GM23248 (cell line): ENCODE measurements around the gene IQGAP2. TPM values are rescaled to one million over a fixed set of nuclear protein-coding genes. Genes with fewer than 3 reads are reported as not detected.

Source experiments
- DNase-seq: peaks from one replicate; pipeline ENCODE4 v3.0.0-alpha.2; 2015
- H2AFZ ChIP-seq: fragments of 200-600 bp; sonication (generic); 2 replicates; pipeline ENCODE4 v1.6.1; 2016; ENCODE audit warnings: antibody characterized with exemption
- H3F3A ChIP-seq: fragments of 200-600 bp; sonication (generic); 2 replicates; pipeline ENCODE4 v1.6.1; 2016; ENCODE audit warnings: mild to moderate bottlenecking, antibody characterized with exemption, mixed run types; ENCODE audit not compliant: insufficient read depth
- H3K27ac ChIP-seq: fragments of 200-600 bp; sonication (generic); 2 replicates; pipeline ENCODE4 v1.5.1; 2016; ENCODE audit warnings: mild to moderate bottlenecking
- H3K27me3 ChIP-seq: fragments of 200-600 bp; sonication (generic); replicated peaks from 2 replicates; pipeline ENCODE4 v1.6.1; 2016; ENCODE audit warnings: mild to moderate bottlenecking; ENCODE audit not compliant: insufficient read depth
- H3K36me3 ChIP-seq: fragments of 200-600 bp; sonication (generic); 2 replicates; pipeline ENCODE4 v1.6.1; 2016; ENCODE audit warnings: low read depth, mild to moderate bottlenecking
- H3K4me1 ChIP-seq: fragments of 200-600 bp; sonication (generic); 2 replicates; pipeline ENCODE4 v1.6.1; 2016; ENCODE audit warnings: mild to moderate bottlenecking; ENCODE audit not compliant: insufficient read depth
- H3K4me2 ChIP-seq: fragments of 200-600 bp; sonication (generic); one replicate; pipeline ENCODE4 v1.6.1; 2016; ENCODE audit warnings: mild to moderate bottlenecking; ENCODE audit not compliant: unreplicated experiment
- H3K4me3 ChIP-seq: fragments of 200-600 bp; sonication (generic); 2 replicates; pipeline ENCODE4 v1.5.1; 2016; ENCODE audit warnings: mild to moderate bottlenecking
- H3K79me2 ChIP-seq: fragments of 200-600 bp; sonication (generic); 2 replicates; pipeline ENCODE4 v1.6.1; 2016; ENCODE audit warnings: mild to moderate bottlenecking; ENCODE audit not compliant: insufficient read depth
- H3K9ac ChIP-seq: fragments of 200-600 bp; sonication (generic); 2 replicates; pipeline ENCODE4 v1.6.1; 2016; ENCODE audit warnings: mild to moderate bottlenecking
- H3K9me2 ChIP-seq: fragments of 200-600 bp; sonication (generic); 2 replicates; pipeline ENCODE4 v1.6.1; 2016; ENCODE audit warnings: mixed run types, mild to moderate bottlenecking, moderate library complexity; ENCODE audit not compliant: insufficient read depth
- H3K9me3 ChIP-seq: fragments of 200-600 bp; sonication (generic); one replicate; pipeline ENCODE4 v1.6.1; 2017; ENCODE audit warnings: low read depth
- H4K20me1 ChIP-seq: fragments of 200-600 bp; sonication (generic); 2 replicates; pipeline ENCODE4 v1.6.0; 2016; ENCODE audit not compliant: insufficient read depth
- EZH2 ChIP-seq: fragments of 200-600 bp; sonication (generic); IDR thresholded peaks from 2 replicates; pipeline ENCODE4 v1.6.1; 2018; ENCODE audit warnings: antibody characterized with exemption, mild to moderate bottlenecking; ENCODE audit not compliant: insufficient read depth, poor library complexity, severe bottlenecking
- EZH2phosphoT487 ChIP-seq: fragments of 200-600 bp; sonication (generic); IDR thresholded peaks from 2 replicates; pipeline ENCODE4 v1.6.1; 2018; ENCODE audit warnings: antibody characterized with exemption, moderate library complexity, mild to moderate bottlenecking, low read depth; ENCODE audit not compliant: insufficient read depth
- WGBS, 2 experiments: methylation state at CpG; one replicate each; pipeline ENCODE4 v1.1.6; 2015 to 2017; ENCODE audit warnings: low lambda C conversion rate in 2 of 2, low coverage in 1 of 2; ENCODE audit errors: missing lambda C conversion rate in 2 of 2; 5-methylcytosine and 5-hydroxymethylcytosine counted together
- in situ Hi-C: fragments of 300-500 bp; cut with MboI; formaldehyde crosslinking; loops from 2 replicates; pipeline ENCODE4 v1.15.0; 2020
- polyA plus RNA-seq: library from polyadenylated mRNA; unstranded; fragments of >200 nt; fragmentation: Nextera tagmentation; extraction: Ambion mirVana; gene quantifications from 2 replicates; pipeline ENCODE4 v1.2.1, GENCODE V29; 2016
- total RNA-seq: library from RNA; depleted of rRNA; stranded (reverse); fragments of >200 nt; shearing (Covaris generic); gene quantifications from 2 replicates; pipeline ENCODE4 v1.2.3, GENCODE V29; 2014

The IQGAP2 gene
- total and polyA plus RNA-seq, 2 experiments from 2014 or later: 0.11 TPM; not detected in 1

- Histone ChIP-seq H3K9me2 (no peaks in the 10 kb centered on the region), H3K9ac (no peak overlapping the region), H3K4me3 (no peak overlapping the region), H3F3A (peaks cover 11% of the 10 kb centered on the region; the same call in 1 of the 2 replicates), H3K4me2 (no peak overlapping the region), H2AFZ (no peak overlapping the region), H3K27ac (no peak overlapping the region), H3K9me3 (no peaks in the 10 kb centered on the region), H3K4me1 (peaks cover 8% of the 10 kb centered on the region), H4K20me1 (no peaks in the 10 kb centered on the region), H3K36me3 (no peaks in the 10 kb centered on the region), H3K27me3 (no peaks in the 10 kb centered on the region), H3K79me2 (0 out of 2 replicates have a peak, but pooled peaks cover 2% of the 10 kb centered on the region)
- 92 to 94% methylated on average over 4 of the region's 4 CpGs for WGBS, 2 experiments
- no peak for TF ChIP-seq EZH2
- no peak for TF ChIP-seq EZH2phosphoT487
- in situ Hi-C loops: no loop called here
- no peak for DNase-seq
Observed at GRCh38 chr5:76728965-76729364, 325.9 kb downstream of the IQGAP2 start.

GRCh38 chr5:76729373-76730290 is 326.5 kb downstream of the IQGAP2 start:
- no peaks in the 10 kb centered on the region for H3K36me3 ChIP-seq
- whole genome bisulfite sequencing, 2 experiments: 70 to 80% methylated on average over 5 of the region's 5 CpGs

GRCh38 chr5:76732405-76733048 is 329.4 kb downstream of the IQGAP2 start:
- H3K27ac ChIP-seq: no peak overlapping the region
- no peaks in the 10 kb centered on the region for H3K36me3 ChIP-seq
- no peak overlapping the region for H3K4me2 ChIP-seq
- no peaks in the 10 kb centered on the region for H3K9me3 ChIP-seq
- H3K4me3 ChIP-seq: no peak overlapping the region
- in situ Hi-C loops: no loop called here
- H3K9ac ChIP-seq: no peak overlapping the region
- no peak overlapping the region for H2AFZ ChIP-seq
- H4K20me1 ChIP-seq: no peaks in the 10 kb centered on the region
- no peaks in the 10 kb centered on the region for H3K4me1 ChIP-seq
- H3K9me2 ChIP-seq: no peaks in the 10 kb centered on the region
- 91 to 95% methylated on average over 15 of the region's 15 CpGs for WGBS, 2 experiments
- no peak for DNase-seq
- no peaks in the 10 kb centered on the region for H3K27me3 ChIP-seq
- TF ChIP-seq EZH2phosphoT487 (no peak), EZH2 (no peak)
- no peaks in the 10 kb centered on the region for H3K79me2 ChIP-seq
- no peaks in the 10 kb centered on the region for H3F3A ChIP-seq

More at GRCh38 chr5:76729373-76730290, 326.5 kb downstream of the IQGAP2 start:
- Histone ChIP-seq H3K4me3 (no peak overlapping the region), H4K20me1 (no peaks in the 10 kb centered on the region), H2AFZ (no peak overlapping the region), H3K4me2 (no peak overlapping the region), H3K4me1 (peaks cover 6% of the 10 kb centered on the region), H3K9me2 (no peaks in the 10 kb centered on the region), H3K27ac (no peak overlapping the region), H3K9me3 (no peaks in the 10 kb centered on the region), H3K27me3 (no peaks in the 10 kb centered on the region), H3K79me2 (0 out of 2 replicates have a peak, but pooled peaks cover 2% of the 10 kb centered on the region), H3F3A (peaks cover 5% of the 10 kb centered on the region; the same call in 1 of the 2 replicates), H3K9ac (no peak overlapping the region)
- TF ChIP-seq EZH2: no peak
- no peak for TF ChIP-seq EZH2phosphoT487
- in situ Hi-C loops: no loop called here
- DNase-seq: no peak

- no peaks in the 10 kb centered on the region for H3K27me3 ChIP-seq
- no peak for DNase-seq
- no peak overlapping the region for H2AFZ ChIP-seq
- H4K20me1 ChIP-seq: no peaks in the 10 kb centered on the region
- no peaks in the 10 kb centered on the region for H3K9me2 ChIP-seq
- no peaks in the 10 kb centered on the region for H3K79me2 ChIP-seq
- no peak overlapping the region for H3K9ac ChIP-seq
- H3K9me3 ChIP-seq: no peaks in the 10 kb centered on the region
- no peak overlapping the region for H3K4me3 ChIP-seq
- no peaks in the 10 kb centered on the region for H3K4me1 ChIP-seq
- WGBS, 2 experiments: 81 to 86% methylated on average over 13 of the region's 13 CpGs
- in situ Hi-C loops: no loop called here
- no peaks in the 10 kb centered on the region for H3K36me3 ChIP-seq
- H3K4me2 ChIP-seq: no peak overlapping the region
- H3F3A ChIP-seq: no peaks in the 10 kb centered on the region; the same call in 1 of the 2 replicates
- H3K27ac ChIP-seq: no peak overlapping the region
- no peak for TF ChIP-seq EZH2
- no peak for TF ChIP-seq EZH2phosphoT487
Observed at GRCh38 chr5:76733049-76733417, 329.9 kb downstream of the IQGAP2 start.
